NCI-H128 (cell line): ENCODE results near the gene MSN.

Experiments used
- DNase-seq: peaks from one replicate; lab custom pipeline; 2025; ENCODE audit not compliant: unreplicated experiment; lab: John Stamatoyannopoulos, UW

MSN gene

GRCh38 chrX:65783746-65784145, 116.3 kb downstream of the MSN start:
- DNase-seq: no peak
